Spleen (tissue), 7 donors: Measurements from ENCODE around the gene RD3L.

Experiments
- POLR2A ChIP-seq, 3 donors: fragments of 450-650 bp; IDR thresholded peaks; one replicate each; pipeline ENCODE4 v1.5.1; 2017; ENCODE audit warnings: antibody characterized with exemption in 3 of 3, mild to moderate bottlenecking in 1 of 3
- POLR2AphosphoS5 ChIP-seq, 3 donors: sonication (generic); formaldehyde crosslinking; IDR thresholded peaks; one replicate each; pipeline ENCODE4 v1.5.1; 2017; ENCODE audit warnings: antibody characterized with exemption in 3 of 3
- TF ChIP-seq, protein P1 (sequence below), 11 experiments: fragments of 200-600 bp in 7 of 11; fragments of 450-650 bp in 4 of 11; sonication (generic) in 4 of 11; IDR thresholded peaks in 8 of 11; conservative IDR thresholded peaks in 3 of 11; 1 replicate in 7 of 11; 2 replicates in 4 of 11; pipeline versions ENCODE4 v1.4.0 to v1.8.0; 2016 to 2021; ENCODE audit warnings: antibody characterized with exemption in 11 of 11, inconsistent platforms in 4 of 11, mild to moderate bottlenecking in 1 of 11
- donor health status: DM: no; HTN: no; CAD: no; lungs with moderate emphysema.
- donor health status: DM: no; HTN: no; CAD: no.
- donor health status: DM: no; HTN: no; CAD: no.

- TF ChIP-seq, protein P1, sequence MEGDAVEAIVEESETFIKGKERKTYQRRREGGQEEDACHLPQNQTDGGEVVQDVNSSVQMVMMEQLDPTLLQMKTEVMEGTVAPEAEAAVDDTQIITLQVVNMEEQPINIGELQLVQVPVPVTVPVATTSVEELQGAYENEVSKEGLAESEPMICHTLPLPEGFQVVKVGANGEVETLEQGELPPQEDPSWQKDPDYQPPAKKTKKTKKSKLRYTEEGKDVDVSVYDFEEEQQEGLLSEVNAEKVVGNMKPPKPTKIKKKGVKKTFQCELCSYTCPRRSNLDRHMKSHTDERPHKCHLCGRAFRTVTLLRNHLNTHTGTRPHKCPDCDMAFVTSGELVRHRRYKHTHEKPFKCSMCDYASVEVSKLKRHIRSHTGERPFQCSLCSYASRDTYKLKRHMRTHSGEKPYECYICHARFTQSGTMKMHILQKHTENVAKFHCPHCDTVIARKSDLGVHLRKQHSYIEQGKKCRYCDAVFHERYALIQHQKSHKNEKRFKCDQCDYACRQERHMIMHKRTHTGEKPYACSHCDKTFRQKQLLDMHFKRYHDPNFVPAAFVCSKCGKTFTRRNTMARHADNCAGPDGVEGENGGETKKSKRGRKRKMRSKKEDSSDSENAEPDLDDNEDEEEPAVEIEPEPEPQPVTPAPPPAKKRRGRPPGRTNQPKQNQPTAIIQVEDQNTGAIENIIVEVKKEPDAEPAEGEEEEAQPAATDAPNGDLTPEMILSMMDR (IDR thresholded peaks at IDR 0.05 in 8 of 11, conservative IDR thresholded peaks at IDR 0.05 in 3 of 11) = no peak
- TF ChIP-seq POLR2AphosphoS5 (IDR thresholded peaks at IDR 0.05) (no peak), POLR2A (IDR thresholded peaks at IDR 0.05) (no peak)
Observed at GRCh38 chr14:103969961-103970360, 27.6 kb upstream of the RD3L start.
